ENCODE data around the gene HCN4.

Gene HCN4

GRCh38 chr15:73341886-73342600 lies 26.7 kb downstream of the HCN4 start:
- DNase-seq = no peak

DNA sequence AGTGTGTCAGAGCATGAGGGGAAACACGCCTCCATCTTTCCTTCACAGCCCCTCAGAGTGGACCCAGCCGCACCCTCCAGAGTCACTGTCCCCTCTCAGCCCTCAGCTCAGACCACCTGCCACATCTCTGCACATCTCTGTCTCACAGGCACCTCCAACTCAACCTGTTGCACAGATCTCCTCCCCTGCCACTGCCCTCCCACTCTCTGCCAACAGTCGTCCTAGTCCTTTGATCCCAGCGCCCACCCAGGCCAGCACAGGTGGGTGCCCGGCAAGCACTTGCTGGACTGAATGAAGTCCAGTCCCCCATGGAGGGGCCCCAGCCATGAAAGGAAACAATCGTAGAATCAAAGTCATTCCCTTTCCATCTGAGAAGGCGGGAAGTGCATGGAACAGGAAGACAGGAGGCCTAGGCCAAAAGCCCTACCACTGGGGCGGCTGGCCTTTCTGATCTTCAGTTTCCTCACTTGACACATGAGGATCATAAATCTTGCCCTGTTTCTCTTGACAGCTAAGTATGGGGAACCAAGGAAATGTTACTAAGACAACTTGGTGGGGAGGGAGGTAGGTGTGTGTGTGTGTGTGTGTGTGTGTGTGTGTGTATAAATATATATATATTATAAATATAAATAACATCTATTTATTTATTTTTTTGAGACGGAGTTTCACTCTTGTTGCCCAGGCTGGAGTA lies 28.1 kb downstream of the HCN4 start:
- no peak for DNase-seq

- no peak for DNase-seq
Measured at GRCh38 chr15:73338606-73339374, 30.0 kb downstream of the HCN4 start.

- DNase-seq = no peak
Measured at GRCh38 chr15:73338058-73338457, 30.7 kb downstream of the HCN4 start.

- DNase-seq = no peak
Measured at GRCh38 chr15:73337187-73337586, 31.6 kb downstream of the HCN4 start.

GRCh38 chr15:73336756-73337155 lies 32.0 kb downstream of the HCN4 start:
- no peak for DNase-seq

- DNase-seq = no peak
Measured at GRCh38 chr15:73335471-73335870, 33.3 kb downstream of the HCN4 start.

GRCh38 chr15:73335026-73335425 lies 33.7 kb downstream of the HCN4 start:
- no peak for DNase-seq

GRCh38 chr15:73334086-73334485 lies 34.7 kb downstream of the HCN4 start:
- DNase-seq = no peak

GRCh38 chr15:73333001-73333400 lies 35.8 kb downstream of the HCN4 start:
- no peak for DNase-seq

GRCh38 chr15:73331991-73332925 lies 36.5 kb downstream of the HCN4 start:
- DNase-seq = no peak

DNA sequence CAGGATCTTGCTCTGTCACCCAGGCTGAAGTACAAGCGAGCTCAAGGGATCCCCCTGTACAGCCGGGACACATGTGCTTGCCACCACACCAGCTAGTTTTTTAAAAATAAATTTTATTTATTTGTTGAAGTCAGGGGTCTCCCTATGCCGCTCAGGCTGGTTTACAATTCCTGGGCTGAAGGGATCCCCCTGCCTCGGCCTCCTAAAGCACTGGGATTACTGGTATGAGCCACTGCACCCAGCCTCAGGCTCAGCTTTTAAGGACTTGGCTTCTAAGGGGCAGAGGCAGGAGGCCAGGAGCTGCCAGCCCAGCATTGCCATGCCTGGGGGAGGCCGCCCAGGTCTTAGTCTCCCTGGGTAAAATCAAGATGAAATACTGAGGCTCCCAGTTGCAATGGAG lies 37.3 kb downstream of the HCN4 start:
- DNase-seq = no peak

DNA sequence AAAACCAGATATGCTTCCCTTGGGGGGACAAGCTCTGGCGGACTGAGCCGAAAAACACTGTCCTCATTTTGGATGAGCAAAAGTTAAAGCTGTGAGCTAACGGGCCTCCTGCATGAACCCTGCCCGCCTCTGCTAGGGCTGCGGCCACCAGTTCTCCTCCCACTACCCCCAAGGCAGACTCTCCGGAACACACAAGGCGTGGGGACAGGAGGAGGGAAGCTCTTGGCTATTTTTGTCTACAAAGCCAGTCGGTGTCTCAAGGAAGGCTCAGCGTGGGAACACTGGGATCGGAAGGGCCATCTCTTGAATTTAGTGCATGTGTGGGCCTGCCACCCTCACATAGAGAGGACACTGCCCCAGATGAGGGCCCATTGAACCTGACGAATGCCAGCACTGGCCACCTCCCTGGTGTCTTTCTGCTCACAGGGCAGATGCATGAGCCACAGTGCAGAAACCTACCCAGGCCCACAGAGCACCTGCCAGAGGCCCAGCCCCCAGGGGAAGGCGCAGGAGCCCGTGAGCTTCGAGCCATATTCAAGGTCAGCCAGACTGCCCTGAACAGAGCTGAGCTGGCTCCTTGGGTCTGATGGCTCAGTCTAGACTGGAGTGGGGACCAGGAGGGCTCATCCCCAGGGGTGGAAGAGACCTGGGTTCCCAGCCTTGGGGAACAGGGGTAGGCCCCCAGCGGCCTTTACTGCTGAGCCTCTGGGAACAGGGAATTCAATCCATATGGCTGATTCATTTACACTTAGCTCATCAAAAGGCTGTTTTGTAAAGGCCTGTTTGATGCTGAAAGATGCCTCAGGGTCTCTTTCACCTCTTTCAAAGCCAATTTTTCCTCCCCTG lies 38.3 kb downstream of the HCN4 start:
- DNase-seq = no peak

DNA sequence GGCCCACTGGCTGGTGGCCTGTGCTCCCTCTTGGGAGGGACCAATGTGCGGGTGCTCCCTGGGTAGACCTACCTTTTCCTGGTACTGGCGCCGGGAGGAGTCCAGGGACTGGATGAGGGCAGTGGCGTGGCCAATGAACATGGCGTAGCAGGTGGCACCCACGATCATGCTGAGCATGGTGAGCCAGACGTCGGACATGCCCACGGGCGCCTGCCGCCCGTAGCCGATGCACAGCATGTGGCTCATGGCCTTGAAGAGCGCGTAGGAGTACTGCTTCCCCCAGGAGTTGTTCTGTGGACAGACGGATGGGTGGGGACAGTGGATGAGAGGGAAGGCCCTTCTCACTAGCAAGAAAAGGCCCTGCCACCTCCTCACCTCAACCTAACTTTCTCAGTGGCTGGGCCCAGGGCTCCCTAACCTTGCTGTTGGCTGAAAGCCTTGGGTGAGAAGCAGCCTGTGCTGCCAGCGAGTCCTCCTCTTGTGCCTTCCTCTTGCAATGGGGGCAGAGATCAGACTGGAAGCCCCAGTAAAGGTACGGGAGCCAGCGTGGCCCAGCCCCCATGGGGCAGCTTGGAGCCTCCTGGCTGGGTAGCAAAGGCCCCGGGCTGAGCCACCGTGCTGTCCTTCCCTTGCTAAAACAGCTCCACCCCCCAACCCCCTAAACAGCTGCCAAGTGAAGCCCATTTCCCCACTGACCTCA lies 39.1 kb downstream of the HCN4 start:
- no peak for DNase-seq

DNA sequence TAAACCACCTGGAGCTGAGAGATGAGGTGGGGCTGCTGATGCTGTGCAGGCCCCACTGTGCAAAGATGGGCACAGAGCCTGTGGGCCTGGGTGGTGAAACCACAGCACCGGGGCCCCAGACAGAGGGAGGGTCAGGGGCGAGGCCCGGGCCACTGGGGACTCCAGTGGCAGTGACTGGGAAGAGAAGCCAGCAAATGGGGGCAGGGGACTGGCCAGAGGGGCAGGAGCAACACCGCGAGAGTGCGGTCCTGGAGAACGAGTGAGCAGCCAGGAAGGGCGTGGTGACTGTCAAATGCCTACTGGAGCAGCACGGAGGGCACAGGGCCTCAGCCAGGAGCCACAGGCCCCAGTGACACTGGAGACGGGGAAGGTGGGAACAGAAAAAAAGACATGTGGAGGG lies 39.8 kb downstream of the HCN4 start:
- no peak for DNase-seq

- no peak for DNase-seq
Measured at GRCh38 chr15:73328149-73328820, 40.5 kb downstream of the HCN4 start.

GRCh38 chr15:73326157-73326556 lies 42.6 kb downstream of the HCN4 start:
- no peak for DNase-seq

GRCh38 chr15:73325191-73325861 lies 43.4 kb downstream of the HCN4 start:
- no peak for DNase-seq

GRCh38 chr15:73324496-73325170 lies 44.1 kb downstream of the HCN4 start:
- DNase-seq = no peak

Measured in kidney glomerular epithelial cell (primary cell).